Measurements from ENCODE around the gene RFC1.
"Not testable (repeated sequence)": the region's sequence is repeated elsewhere in the genome, so short reads cannot be mapped to it uniquely, and the experiment has no call there.

RFC1 gene

GRCh38 chr4:39302901-39303300, 63.3 kb downstream of the RFC1 start:
- DNase-seq = no peak

GRCh38 chr4:39295784-39296183, 70.4 kb downstream of the RFC1 start:
- no peak for DNase-seq

DNA sequence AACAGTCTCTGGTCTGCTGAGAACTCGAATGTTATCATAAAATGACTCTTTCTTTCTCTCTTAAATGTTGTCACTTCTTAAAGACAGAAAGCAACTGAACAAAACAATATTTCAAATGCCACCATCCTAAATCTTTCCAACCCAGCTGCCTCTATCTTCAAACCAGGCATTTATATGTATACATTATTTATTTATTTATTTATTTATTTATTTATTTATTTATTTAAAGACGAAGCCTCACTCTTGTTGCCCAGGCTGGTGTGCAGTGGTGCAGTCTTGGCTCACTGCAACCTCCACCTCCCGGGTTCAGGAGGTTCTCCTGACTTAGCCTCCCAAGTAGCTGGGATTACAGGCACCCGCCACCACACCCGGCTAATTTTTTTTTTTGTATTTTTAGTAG, 73.7 kb downstream of the RFC1 start:
- not testable (repeated sequence) for DNase-seq

DNA sequence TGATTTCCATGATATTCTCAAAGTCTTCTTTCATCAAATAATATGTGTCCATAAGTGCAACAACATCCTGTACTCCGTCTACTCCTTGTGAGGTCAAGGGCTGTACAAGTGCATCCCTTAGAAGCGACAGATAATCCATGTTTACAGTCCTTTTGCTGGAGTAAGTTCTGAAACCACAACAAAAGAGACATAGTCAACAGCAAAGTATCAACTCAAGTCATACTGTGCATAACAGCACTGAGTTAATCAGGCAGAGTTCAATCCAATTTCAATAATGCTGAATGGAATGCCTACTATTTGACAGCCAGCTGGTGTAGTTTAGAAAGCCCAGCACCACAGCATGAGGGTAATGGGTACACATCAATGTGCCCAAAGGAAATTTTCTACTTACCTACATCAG, 74.5 kb downstream of the RFC1 start:
- DNase-seq = no peak

DNA sequence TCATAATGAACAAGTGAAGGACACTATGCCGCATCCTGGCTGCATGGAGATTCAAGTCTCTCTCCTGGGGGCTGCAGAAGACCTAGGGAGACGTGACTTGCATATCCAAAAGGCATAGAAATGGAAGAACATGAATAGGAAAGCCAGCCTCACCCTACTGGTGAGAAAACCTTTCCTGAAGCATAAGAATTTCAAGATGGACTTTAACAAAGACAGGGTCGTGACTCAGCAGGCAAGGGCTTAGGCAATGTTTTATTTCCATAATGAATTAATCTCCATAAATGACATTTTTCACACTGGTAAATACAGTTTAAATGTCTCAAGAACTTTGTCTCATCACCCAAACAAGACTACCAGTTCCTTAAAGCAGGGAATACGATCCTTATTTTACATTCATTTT, 78.9 kb downstream of the RFC1 start:
- DNase-seq = no peak

DNA sequence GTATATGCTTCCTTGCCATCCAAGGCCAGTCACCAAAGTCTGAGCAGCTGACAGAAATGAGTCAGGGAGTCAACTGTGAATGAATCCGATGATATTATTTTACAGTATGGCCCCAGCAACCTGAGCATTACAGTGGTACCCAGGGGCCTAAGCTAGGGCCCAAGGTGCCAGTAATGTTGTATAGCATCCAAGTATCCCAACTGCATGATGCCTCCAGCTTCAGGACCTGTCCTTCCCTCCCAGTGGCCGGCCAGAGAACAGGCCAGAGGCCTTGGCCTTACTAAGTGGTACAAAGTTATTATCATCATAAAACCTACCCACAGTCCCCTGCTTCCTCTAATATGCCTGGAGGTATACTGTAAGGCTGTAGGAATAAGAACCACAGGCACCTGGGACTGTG, 79.9 kb downstream of the RFC1 start:
- DNase-seq = no peak

GRCh38 chr4:39285853-39286252, 80.3 kb downstream of the RFC1 start:
- DNase-seq = no peak

DNA sequence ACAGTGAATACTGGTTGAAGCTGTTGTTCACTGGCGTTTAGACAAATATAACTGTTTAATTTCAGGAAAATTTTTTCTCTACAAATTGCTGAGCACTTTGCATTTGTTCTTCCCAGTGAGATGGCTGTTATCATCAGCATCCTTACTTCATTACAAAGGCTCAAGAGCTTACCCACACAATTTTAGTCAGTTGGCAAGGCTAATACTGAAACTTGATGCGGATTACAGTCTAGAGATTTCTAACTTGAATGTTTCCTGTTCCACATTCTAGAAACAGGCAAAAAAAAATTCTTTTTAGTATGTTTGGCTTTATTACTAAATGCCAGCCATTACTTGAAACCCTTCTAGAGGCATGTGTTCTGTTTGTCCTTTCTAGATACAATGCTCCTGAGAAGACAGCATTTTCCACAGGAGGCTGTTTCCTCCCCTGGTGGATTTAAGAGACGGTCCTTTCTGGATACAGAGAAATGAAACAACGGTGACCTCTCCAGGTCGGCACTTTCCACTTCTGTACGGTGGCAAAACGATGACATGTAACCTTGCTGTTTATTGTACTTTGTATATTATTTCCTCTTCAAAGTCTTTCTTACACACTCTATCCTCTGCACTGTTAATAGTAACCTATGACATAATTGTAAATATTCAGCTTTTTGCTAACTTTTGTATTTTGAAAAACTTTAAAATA, 80.9 kb downstream of the RFC1 start:
- DNase-seq = no peak

- no peak for DNase-seq
Observed at GRCh38 chr4:39280770-39281169, 85.4 kb downstream of the RFC1 start.

- no peak for DNase-seq
Observed at GRCh38 chr4:39279416-39279815, 86.7 kb downstream of the RFC1 start.

DNA sequence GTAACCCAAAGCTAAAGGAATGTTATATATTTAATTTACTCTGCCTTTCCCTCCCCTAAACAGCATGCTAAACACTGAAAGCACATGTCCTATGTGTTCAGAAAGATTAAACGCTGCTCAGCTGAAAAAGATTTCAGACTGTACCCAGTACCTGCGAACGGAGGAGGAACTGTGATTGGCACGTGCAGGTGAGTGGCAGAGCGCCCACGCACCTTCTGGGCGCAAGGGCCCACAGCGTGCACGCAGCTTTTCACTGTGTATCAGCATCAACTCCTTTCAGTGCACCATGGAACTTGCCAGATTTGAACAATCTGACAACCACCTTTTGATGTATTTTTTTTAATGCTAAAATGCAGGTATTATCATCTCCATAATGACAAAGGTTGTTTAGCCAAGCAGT, 87.7 kb downstream of the RFC1 start:
- DNase-seq = no peak

DNA sequence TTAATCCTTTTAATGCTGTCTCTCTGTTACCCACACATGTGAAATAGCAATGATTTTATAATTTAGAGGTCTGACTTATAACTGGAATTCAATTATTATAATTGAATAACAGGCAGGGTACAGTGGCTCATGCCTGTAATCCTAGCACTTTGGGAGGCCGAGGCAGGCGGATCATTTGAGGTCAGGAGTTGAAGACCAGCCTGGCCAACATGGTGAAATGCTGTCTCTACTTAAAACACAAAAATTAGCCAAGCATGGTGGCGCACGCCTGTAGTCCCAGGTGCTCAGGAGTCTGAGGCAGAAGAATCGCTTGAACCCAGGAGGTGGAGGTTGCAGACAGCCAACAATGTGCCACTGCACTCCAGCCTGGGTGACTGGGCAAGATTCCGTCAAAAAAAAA, 88.5 kb downstream of the RFC1 start:
- not testable (repeated sequence) for DNase-seq

DNA sequence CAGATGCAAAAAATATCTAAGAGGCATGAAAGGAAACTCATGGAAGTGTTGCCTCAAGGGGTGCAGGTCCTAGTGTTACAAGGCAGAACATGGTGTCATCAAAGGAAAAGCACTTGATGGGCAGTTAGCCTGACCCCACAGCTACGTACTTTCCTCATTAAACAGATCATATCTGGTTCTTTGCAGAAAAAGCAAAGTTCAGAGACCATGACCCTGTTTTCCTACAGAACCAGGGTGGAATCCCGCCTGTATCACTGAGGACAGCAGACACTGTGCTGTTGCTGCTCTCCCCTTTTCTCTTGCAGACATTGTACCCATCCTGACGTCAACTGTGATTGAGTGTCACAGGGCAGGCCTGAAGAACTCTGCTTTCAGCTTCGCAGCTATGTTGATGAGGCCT, 91.7 kb downstream of the RFC1 start:
- DNase-seq = no peak

DNA sequence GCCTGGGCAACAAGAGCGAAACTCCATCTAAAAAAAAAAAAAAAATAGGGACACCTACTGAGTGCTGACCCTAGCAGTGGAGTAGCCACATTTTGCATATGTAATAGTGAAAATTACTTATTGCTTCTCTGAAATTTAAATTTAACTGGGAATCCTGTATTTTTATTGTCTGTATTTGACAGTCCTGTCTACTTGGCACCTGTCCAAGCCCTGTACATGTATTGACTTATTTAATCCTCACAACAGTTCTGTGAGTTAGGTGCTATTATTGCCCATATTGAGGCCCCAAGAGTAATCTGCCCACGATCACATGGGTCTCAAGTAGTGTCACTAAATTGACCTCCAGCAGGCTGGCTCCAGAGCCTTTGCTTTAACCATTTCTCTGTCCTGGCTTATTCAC, 102.3 kb downstream of the RFC1 start:
- no peak for DNase-seq

GRCh38 chr4:39259571-39260330, 106.4 kb downstream of the RFC1 start:
- DNase-seq = no peak

DNA sequence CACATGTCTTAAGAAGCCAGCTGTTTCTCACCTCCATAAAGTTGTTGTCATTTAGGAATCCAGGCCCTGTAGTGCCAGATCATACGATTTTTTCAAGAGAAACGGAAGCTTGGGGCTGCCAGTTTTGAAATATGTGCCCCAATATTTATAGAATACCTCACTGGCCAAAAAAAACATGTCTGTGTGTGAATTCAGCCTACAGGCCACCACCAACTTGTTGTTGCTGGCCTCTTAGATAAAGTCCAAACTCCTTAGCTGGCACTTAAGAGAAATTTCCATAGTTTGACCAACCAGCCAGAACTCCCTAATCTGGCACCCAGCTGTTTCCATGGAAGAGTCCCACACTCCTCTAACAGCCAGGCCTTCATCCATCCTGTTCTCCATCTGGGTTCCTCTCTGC, 109.7 kb downstream of the RFC1 start:
- no peak for DNase-seq

GRCh38 chr4:39255871-39256270, 110.3 kb downstream of the RFC1 start:
- DNase-seq = no peak

GRCh38 chr4:39255266-39255665, 110.9 kb downstream of the RFC1 start:
- DNase-seq = no peak

DNA sequence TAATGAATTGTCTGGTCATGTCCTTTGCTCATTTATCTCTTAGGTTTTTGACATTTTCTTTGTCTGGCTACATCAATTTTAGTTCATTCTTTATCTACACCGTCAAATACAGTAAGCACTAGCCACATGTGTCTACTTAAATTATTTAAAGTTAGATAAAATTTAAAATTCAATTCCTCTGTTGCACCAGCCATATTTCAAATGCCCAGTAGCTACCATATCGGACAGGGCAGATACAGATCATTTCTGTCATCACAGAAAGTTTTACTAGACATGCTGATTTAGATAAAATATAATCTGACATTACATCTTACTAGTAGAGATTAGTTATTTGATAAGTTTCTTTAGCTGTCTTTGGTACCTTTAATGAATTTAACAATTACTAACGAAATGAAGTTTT, 122.7 kb downstream of the RFC1 start:
- DNase-seq = no peak
